Smooth muscle cell (in vitro differentiated cells): ENCODE measurements around the gene KLHL29. TPM values are rescaled to one million over a fixed set of nuclear protein-coding genes. Genes with fewer than 3 reads are reported as not detected.

Source experiments
- DNase-seq: peaks from one replicate; lab custom pipeline; 2025; ENCODE audit not compliant: unreplicated experiment; lab: John Stamatoyannopoulos, UW
- H2AFZ ChIP-seq: fragments of 200-600 bp; sonication (generic); 2 replicates; pipeline ENCODE4 v1.6.0; 2016; ENCODE audit warnings: antibody characterized with exemption, low read depth, mild to moderate bottlenecking
- H3F3A ChIP-seq: fragments of 200-600 bp; sonication (generic); 2 replicates; pipeline ENCODE4 v1.6.0; 2017; ENCODE audit warnings: antibody characterized with exemption, low read depth
- H3K27ac ChIP-seq: fragments of 200-600 bp; sonication (generic); 2 replicates; pipeline ENCODE4 v1.5.1; 2016; ENCODE audit warnings: low read depth, mild to moderate bottlenecking
- H3K27me3 ChIP-seq: fragments of 200-600 bp; sonication (generic); 2 replicates; pipeline ENCODE4 v1.6.1; 2016; ENCODE audit warnings: low read depth, mild to moderate bottlenecking
- H3K36me3 ChIP-seq: fragments of 200-600 bp; sonication (generic); 2 replicates; pipeline ENCODE4 v1.5.1; 2016; ENCODE audit warnings: low read depth
- H3K4me1 ChIP-seq: fragments of 200-600 bp; sonication (generic); 2 replicates; pipeline ENCODE4 v1.5.1; 2016; ENCODE audit warnings: low read depth
- H3K4me2 ChIP-seq: fragments of 200-600 bp; sonication (generic); 2 replicates; pipeline ENCODE4 v1.6.0; 2016; ENCODE audit warnings: mild to moderate bottlenecking
- H3K4me3 ChIP-seq: fragments of 200-600 bp; sonication (generic); 2 replicates; pipeline ENCODE4 v1.5.1; 2016; ENCODE audit warnings: mild to moderate bottlenecking
- H3K79me2 ChIP-seq: fragments of 200-600 bp; sonication (generic); 2 replicates; pipeline ENCODE4 v1.6.0; 2016; ENCODE audit warnings: low read depth, mild to moderate bottlenecking
- H3K9ac ChIP-seq: fragments of 200-600 bp; sonication (generic); 2 replicates; pipeline ENCODE4 v1.6.0; 2016; ENCODE audit warnings: low read depth
- H3K9me3 ChIP-seq: fragments of 200-600 bp; sonication (generic); replicated peaks from 2 replicates; pipeline ENCODE4 v1.5.1; 2016; ENCODE audit warnings: low read depth
- H4K20me1 ChIP-seq: fragments of 200-600 bp; sonication (generic); 2 replicates; pipeline ENCODE4 v1.6.0; 2016; ENCODE audit warnings: low read depth
- WGBS: methylation state at CpG from one replicate; pipeline ENCODE4 v1.1.7; 2016; ENCODE audit warnings: low lambda C conversion rate; 5-methylcytosine and 5-hydroxymethylcytosine counted together
- polyA plus RNA-seq: library from polyadenylated mRNA; unstranded; fragments of >200 nt; fragmentation: Nextera tagmentation; extraction: Ambion mirVana; gene quantifications from 2 replicates; pipeline ENCODE4 v1.2.1, GENCODE V29; 2016
- total RNA-seq: library from RNA; depleted of rRNA; stranded (reverse); fragments of >200 nt; gene quantifications from 2 replicates; pipeline ENCODE4 v1.2.3, GENCODE V29; 2014
- TF ChIP-seq, protein P1 (sequence below): fragments of 200-600 bp; sonication (generic); IDR thresholded peaks from 2 replicates; pipeline ENCODE4 v1.5.1; 2017; ENCODE audit warnings: borderline replicate concordance, mild to moderate bottlenecking, antibody characterized with exemption; ENCODE audit not compliant: insufficient read depth, poor library complexity, severe bottlenecking

The KLHL29 gene
- total and polyA plus RNA-seq, 2 experiments from 2014 or later, result 3.1 to 6.6 TPM

DNA sequence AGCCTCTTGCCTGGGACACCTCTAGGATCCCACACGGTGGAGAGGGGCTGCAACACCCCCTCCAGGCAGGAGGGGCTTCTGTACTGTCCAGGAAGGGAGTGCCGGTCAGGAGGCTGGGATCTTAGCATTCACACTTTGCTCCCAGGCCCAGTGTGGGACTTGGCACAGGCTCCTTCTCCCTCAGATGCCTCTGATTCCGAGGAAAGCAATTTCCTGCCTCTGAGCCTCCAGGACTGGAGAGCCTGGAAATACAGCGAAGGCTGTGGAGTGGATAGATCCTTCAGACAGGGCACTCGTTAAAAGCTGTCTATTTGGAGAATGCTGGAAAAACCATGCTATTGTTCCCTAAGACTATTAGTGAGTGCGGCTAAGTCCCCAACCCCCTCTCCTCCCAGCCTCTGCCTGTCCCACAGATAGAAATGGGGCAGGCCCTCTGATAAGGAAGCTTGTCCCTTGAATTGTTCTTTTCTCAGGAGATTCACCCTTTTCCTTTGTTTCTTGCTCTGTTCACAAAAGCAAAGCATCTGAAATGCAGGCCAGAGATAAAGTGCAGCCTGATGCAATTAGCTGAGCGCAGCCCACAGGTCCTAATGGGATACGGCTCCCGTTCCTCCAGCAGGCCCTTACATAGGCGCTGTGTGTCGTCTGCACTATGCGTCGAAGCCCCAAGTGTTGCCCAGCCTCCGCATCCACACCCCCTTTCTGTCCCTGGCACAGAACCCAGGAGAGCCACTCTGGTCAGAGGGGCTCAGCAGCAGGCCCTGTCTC lies 252.2 kb downstream of the KLHL29 start:
- no peaks in the 10 kb centered on the region for H3K36me3 ChIP-seq
- H3K27me3 ChIP-seq, result no peaks in the 10 kb centered on the region
- H3K4me2 ChIP-seq, result peak overlapping the region; percentile 45
- no peak for DNase-seq
- no peaks in the 10 kb centered on the region for H3F3A ChIP-seq
- H3K4me3 ChIP-seq, result no peak overlapping the region
- peaks cover 14% of the 10 kb centered on the region for H3K4me1 ChIP-seq
- H2AFZ ChIP-seq, result no peak overlapping the region
- 34% methylated on average over 14 of the region's 14 CpGs for WGBS
- peak overlapping the region; percentile 54 for H3K27ac ChIP-seq
- no peaks in the 10 kb centered on the region for H4K20me1 ChIP-seq
- peak overlapping the region; percentile 4 for H3K9ac ChIP-seq
- H3K9me3 ChIP-seq, result no peaks in the 10 kb centered on the region
- TF ChIP-seq, protein P1, sequence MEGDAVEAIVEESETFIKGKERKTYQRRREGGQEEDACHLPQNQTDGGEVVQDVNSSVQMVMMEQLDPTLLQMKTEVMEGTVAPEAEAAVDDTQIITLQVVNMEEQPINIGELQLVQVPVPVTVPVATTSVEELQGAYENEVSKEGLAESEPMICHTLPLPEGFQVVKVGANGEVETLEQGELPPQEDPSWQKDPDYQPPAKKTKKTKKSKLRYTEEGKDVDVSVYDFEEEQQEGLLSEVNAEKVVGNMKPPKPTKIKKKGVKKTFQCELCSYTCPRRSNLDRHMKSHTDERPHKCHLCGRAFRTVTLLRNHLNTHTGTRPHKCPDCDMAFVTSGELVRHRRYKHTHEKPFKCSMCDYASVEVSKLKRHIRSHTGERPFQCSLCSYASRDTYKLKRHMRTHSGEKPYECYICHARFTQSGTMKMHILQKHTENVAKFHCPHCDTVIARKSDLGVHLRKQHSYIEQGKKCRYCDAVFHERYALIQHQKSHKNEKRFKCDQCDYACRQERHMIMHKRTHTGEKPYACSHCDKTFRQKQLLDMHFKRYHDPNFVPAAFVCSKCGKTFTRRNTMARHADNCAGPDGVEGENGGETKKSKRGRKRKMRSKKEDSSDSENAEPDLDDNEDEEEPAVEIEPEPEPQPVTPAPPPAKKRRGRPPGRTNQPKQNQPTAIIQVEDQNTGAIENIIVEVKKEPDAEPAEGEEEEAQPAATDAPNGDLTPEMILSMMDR, result no peak
- no peaks in the 10 kb centered on the region for H3K79me2 ChIP-seq

DNA sequence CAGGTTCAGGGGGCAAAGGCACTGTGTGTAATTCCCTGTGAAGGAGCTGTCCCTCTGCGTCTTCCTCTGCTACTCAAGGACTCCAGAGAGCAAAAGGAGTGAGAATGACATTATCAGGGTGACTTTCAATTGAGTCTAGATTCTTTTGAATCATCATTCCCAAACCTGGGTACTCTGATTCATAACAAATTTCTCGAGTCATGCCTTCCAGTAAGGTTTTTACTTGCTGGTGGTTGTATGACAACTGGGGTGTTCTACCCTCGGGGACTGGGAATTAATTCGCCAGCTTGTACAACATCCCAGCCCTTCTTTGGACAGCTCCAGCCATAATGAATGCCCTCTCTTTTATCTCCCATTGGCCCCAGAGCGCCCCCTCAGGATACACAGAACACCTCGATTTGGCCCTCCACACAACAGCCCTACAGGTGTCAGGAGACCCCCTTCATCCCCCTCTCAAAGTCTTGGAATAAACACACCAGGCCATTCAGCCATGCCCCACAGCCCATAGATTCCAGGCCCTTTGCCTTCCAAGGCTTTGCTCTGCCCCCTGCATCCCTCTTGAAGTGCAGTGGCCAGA lies 254.5 kb downstream of the KLHL29 start:
- DNase-seq, result no peak
- Histone ChIP-seq H4K20me1 (no peaks in the 10 kb centered on the region), H3K9ac (no peak overlapping the region), H3K36me3 (no peaks in the 10 kb centered on the region), H3F3A (no peaks in the 10 kb centered on the region), H3K4me3 (no peak overlapping the region), H3K4me1 (peaks cover 14% of the 10 kb centered on the region), H3K4me2 (no peak overlapping the region), H3K27ac (no peak overlapping the region), H3K79me2 (no peaks in the 10 kb centered on the region), H2AFZ (no peak overlapping the region), H3K27me3 (no peaks in the 10 kb centered on the region), H3K9me3 (no peaks in the 10 kb centered on the region)
- WGBS, result 93% methylated on average over 6 of the region's 6 CpGs
- TF ChIP-seq, protein P1, result no peak

DNA sequence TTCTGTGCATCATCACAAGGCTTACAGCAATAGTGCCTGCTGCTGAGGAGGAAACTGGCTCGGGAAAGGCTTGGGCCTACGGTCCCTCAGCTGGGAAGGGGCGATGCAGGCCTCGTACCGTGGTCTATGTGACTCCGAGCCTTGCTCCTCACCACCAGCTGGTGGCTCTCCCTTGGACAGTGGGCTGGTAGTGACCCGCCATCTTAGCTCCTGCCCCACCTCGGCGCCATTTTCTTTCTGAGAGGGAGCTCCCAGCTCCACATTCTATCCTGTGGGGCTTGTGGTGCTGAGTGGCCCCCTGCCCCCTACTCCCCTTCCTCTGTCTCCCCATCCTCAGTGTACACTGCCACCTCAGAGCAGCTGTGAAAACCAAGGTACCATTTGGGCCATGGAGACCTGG lies 255.7 kb downstream of the KLHL29 start:
- no peaks in the 10 kb centered on the region for H3K9me3 ChIP-seq
- H3K4me2 ChIP-seq, result no peak overlapping the region
- H3K4me3 ChIP-seq, result no peak overlapping the region
- no peak for DNase-seq
- no peak overlapping the region for H2AFZ ChIP-seq
- H3F3A ChIP-seq, result no peaks in the 10 kb centered on the region
- TF ChIP-seq, protein P1, result no peak
- no peak overlapping the region for H3K27ac ChIP-seq
- no peak overlapping the region for H3K9ac ChIP-seq
- no peaks in the 10 kb centered on the region for H4K20me1 ChIP-seq
- WGBS, result 99% methylated on average over 9 of the region's 9 CpGs
- no peaks in the 10 kb centered on the region for H3K36me3 ChIP-seq
- peaks cover 14% of the 10 kb centered on the region for H3K4me1 ChIP-seq
- no peaks in the 10 kb centered on the region for H3K27me3 ChIP-seq
- H3K79me2 ChIP-seq, result no peaks in the 10 kb centered on the region

DNA sequence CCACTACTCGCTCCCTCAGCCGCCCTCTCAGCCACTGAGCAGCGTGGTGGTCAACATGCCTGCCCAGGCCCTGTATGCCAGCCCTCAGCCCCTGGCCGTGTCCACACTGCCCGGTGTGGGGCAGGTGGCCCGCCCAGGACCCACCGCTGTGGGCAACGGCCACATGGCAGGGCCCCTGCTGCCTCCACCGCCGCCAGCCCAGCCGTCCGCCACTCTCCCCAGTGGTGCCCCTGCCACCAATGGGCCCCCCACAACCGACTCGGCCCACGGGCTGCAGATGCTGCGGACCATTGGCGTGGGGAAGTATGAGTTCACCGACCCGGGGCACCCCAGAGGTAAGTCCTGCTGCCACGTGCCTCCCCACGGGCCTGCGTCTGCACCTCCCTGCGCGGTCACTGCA lies 257.5 kb downstream of the KLHL29 start:
- no peaks in the 10 kb centered on the region for H3K36me3 ChIP-seq
- no peak overlapping the region for H3K27ac ChIP-seq
- H3K27me3 ChIP-seq, result no peaks in the 10 kb centered on the region
- no peak overlapping the region for H3K4me2 ChIP-seq
- H4K20me1 ChIP-seq, result no peaks in the 10 kb centered on the region
- 98% methylated on average over 22 of the region's 24 CpGs for WGBS
- H3K4me3 ChIP-seq, result no peak overlapping the region
- TF ChIP-seq, protein P1, result no peak
- no peak overlapping the region for H2AFZ ChIP-seq
- H3K9me3 ChIP-seq, result no peaks in the 10 kb centered on the region
- no peaks in the 10 kb centered on the region for H3F3A ChIP-seq
- no peak overlapping the region for H3K9ac ChIP-seq
- H3K4me1 ChIP-seq, result peaks cover under 1% of the 10 kb centered on the region
- H3K79me2 ChIP-seq, result no peaks in the 10 kb centered on the region
- no peak for DNase-seq
